ENCODE data around the gene ANKRD34C.

The ANKRD34C gene

DNA sequence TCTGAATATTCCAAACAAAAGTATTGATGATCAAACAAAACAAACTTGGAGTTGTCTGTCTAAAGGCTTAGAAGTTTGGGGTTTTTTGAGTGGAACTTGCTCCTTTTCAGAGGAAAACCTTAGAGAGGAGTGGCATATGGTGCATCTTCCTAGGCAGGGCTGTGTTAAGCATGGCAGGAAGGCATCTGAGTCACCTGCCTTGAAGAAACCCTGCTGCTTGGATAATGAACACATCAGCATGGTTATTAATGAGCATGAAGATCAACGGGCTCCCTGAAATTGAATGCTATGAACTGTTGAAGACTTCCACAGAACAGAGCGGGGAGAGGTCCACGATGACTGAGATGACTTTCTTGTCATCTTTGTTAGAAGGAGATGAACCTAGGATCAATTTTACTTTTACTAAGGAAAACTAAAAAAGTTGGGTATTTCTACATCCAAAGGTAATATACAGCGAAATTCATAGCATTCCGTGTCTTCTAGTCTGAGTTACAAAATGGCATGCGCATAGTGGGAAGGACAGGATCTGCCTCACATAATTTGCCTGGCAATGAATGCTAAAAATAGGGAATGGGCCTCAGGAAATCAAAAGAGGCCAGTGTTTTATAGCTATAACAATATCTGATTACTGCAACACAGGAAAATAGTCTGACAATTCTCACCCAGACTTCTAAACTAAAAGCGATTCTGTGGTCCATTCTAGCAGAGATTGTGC lies 16.8 kb downstream of the ANKRD34C start:
- TF ChIP-seq, protein P1, sequence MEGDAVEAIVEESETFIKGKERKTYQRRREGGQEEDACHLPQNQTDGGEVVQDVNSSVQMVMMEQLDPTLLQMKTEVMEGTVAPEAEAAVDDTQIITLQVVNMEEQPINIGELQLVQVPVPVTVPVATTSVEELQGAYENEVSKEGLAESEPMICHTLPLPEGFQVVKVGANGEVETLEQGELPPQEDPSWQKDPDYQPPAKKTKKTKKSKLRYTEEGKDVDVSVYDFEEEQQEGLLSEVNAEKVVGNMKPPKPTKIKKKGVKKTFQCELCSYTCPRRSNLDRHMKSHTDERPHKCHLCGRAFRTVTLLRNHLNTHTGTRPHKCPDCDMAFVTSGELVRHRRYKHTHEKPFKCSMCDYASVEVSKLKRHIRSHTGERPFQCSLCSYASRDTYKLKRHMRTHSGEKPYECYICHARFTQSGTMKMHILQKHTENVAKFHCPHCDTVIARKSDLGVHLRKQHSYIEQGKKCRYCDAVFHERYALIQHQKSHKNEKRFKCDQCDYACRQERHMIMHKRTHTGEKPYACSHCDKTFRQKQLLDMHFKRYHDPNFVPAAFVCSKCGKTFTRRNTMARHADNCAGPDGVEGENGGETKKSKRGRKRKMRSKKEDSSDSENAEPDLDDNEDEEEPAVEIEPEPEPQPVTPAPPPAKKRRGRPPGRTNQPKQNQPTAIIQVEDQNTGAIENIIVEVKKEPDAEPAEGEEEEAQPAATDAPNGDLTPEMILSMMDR (IDR thresholded peaks at IDR 0.05; ENCODE audit: low read depth, low read length, poor library complexity, severe bottlenecking), result no peak
- TF ChIP-seq EZH2phosphoT487 (IDR thresholded peaks at IDR 0.05; ENCODE audit: borderline replicate concordance, low read length), result no peak
- H3K36me3 ChIP-seq (ENCODE audit: control insufficient read depth, low read length), result no peaks in the 10 kb centered on the region
- H3K27ac ChIP-seq (ENCODE audit: low read depth, low read length), result no peak overlapping the region
- no peaks in the 10 kb centered on the region for H3F3A ChIP-seq (ENCODE audit: control insufficient read depth, insufficient read depth)
- H4K20me1 ChIP-seq (ENCODE audit: control insufficient read depth, insufficient read depth, low read depth, low read length), result no peaks in the 10 kb centered on the region
- H3K4me2 ChIP-seq (ENCODE audit: low read length), result no peak overlapping the region
- H3K79me2 ChIP-seq (ENCODE audit: control insufficient read depth, low read length), result no peaks in the 10 kb centered on the region
- no peaks in the 10 kb centered on the region for H3K4me1 ChIP-seq (ENCODE audit: control insufficient read depth, low read length)
- H3K27me3 ChIP-seq (ENCODE audit: control insufficient read depth, low read length), result peaks cover 35% of the 10 kb centered on the region
- no peaks in the 10 kb centered on the region for H3K9me2 ChIP-seq (replicated peaks; ENCODE audit: control insufficient read depth, low read length)
- H3K4me3 ChIP-seq (ENCODE audit: low read length), result no peak overlapping the region
- no peaks in the 10 kb centered on the region for H3K9me3 ChIP-seq (ENCODE audit: control insufficient read depth, insufficient read depth, low read length)

DNA sequence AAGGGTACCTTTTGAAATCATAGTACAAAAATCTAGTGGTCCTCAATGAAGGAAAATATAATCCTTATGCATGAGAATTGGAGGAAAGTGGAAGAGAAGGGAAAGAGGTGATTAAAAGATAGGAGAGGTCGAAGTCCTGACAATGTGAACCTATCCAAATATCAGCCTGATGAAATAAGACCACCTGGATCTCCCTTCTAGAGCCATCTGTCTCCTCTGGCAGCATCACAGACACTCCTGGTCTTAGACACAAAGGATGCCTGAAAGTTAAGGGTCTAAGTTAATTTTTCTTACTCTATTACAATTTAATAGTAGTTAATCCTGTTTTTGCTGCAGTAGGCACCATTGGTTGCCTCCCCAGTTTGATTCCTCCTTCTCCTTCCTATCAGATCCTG lies 17.3 kb downstream of the ANKRD34C start:
- H3K36me3 ChIP-seq (ENCODE audit: control insufficient read depth, low read length), result no peaks in the 10 kb centered on the region
- no peaks in the 10 kb centered on the region for H3K9me2 ChIP-seq (replicated peaks; ENCODE audit: control insufficient read depth, low read length)
- no peaks in the 10 kb centered on the region for H3K9me3 ChIP-seq (ENCODE audit: control insufficient read depth, insufficient read depth, low read length)
- peaks cover 36% of the 10 kb centered on the region for H3K27me3 ChIP-seq (ENCODE audit: control insufficient read depth, low read length)
- H3K4me3 ChIP-seq (ENCODE audit: low read length), result no peak overlapping the region
- no peaks in the 10 kb centered on the region for H3K79me2 ChIP-seq (ENCODE audit: control insufficient read depth, low read length)
- no peaks in the 10 kb centered on the region for H4K20me1 ChIP-seq (ENCODE audit: control insufficient read depth, insufficient read depth, low read depth, low read length)
- H3F3A ChIP-seq (ENCODE audit: control insufficient read depth, insufficient read depth), result no peaks in the 10 kb centered on the region
- no peaks in the 10 kb centered on the region for H3K4me1 ChIP-seq (ENCODE audit: control insufficient read depth, low read length)
- no peak overlapping the region for H3K4me2 ChIP-seq (ENCODE audit: low read length)
- H3K27ac ChIP-seq (ENCODE audit: low read depth, low read length), result no peak overlapping the region
- TF ChIP-seq, protein P1 (IDR thresholded peaks at IDR 0.05; ENCODE audit: low read depth, low read length, poor library complexity, severe bottlenecking), result no peak
- TF ChIP-seq EZH2phosphoT487 (IDR thresholded peaks at IDR 0.05; ENCODE audit: borderline replicate concordance, low read length), result no peak

GRCh38 chr15:79307251-79307650 lies 24.7 kb downstream of the ANKRD34C start:
- Histone ChIP-seq H3K36me3 (ENCODE audit: control insufficient read depth, low read length) (peaks cover 5% of the 10 kb centered on the region; the same call in 1 of the 2 replicates), H3K9me2 (replicated peaks; ENCODE audit: control insufficient read depth, low read length) (no peaks in the 10 kb centered on the region), H3K4me2 (ENCODE audit: low read length) (no peak overlapping the region), H3F3A (ENCODE audit: control insufficient read depth, insufficient read depth) (no peaks in the 10 kb centered on the region), H3K4me3 (ENCODE audit: low read length) (no peak overlapping the region), H3K27ac (ENCODE audit: low read depth, low read length) (no peak overlapping the region), H4K20me1 (ENCODE audit: control insufficient read depth, insufficient read depth, low read depth, low read length) (no peaks in the 10 kb centered on the region), H3K9me3 (ENCODE audit: control insufficient read depth, insufficient read depth, low read length) (no peaks in the 10 kb centered on the region), H3K4me1 (ENCODE audit: control insufficient read depth, low read length) (peaks cover 17% of the 10 kb centered on the region), H3K79me2 (ENCODE audit: control insufficient read depth, low read length) (peaks cover 13% of the 10 kb centered on the region), H3K27me3 (ENCODE audit: control insufficient read depth, low read length) (peaks cover 42% of the 10 kb centered on the region)
- TF ChIP-seq EZH2phosphoT487 (IDR thresholded peaks at IDR 0.05; ENCODE audit: borderline replicate concordance, low read length), result no peak
- TF ChIP-seq, protein P1 (IDR thresholded peaks at IDR 0.05; ENCODE audit: low read depth, low read length, poor library complexity, severe bottlenecking), result no peak

Data from DOHH2 (cell line).